ENCODE results near the gene QDPR. TPM values are rescaled to one million over a fixed set of nuclear protein-coding genes. Genes with fewer than 3 reads are reported as not detected.

The QDPR gene
- total RNA-seq, 1 donor from 2014 or later, result 28.6 TPM

DNA sequence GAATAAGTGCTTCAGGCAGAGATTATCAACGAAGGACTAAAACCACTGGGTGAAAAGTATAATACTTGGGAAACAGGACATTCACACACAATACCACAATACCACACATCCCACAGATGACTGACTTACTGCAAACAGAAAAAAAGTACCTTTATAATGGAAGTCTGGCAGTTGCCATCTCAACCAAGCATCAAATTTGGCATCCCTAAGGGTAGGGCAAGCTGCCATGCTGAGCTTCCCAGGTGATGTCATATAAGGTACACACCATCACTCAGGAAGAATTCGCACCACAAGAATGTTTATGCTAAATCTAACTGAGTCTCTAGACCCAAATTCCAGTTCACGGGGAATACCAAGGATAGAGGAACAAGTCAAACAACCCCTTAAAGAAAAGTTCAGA lies 9.1 kb downstream of the QDPR start:
- DNase-seq (ENCODE audit: low read depth), result peak; percentile 39
- Histone ChIP-seq H3K4me3 (ENCODE audit: low read depth, low read length) (no peak overlapping the region), H3K36me3 (ENCODE audit: control insufficient read depth, insufficient read depth, low read length) (no peaks in the 10 kb centered on the region), H3K27me3 (ENCODE audit: control insufficient read depth, insufficient read depth, low read length) (no peaks in the 10 kb centered on the region)
- no peak for TF ChIP-seq CTCF (IDR thresholded peaks at IDR 0.05; ENCODE audit: insufficient read depth, low read length, poor library complexity, severe bottlenecking)

GRCh38 chr4:17500574-17500973 lies 11.3 kb downstream of the QDPR start:
- no peaks in the 10 kb centered on the region for H3K36me3 ChIP-seq (ENCODE audit: control insufficient read depth, insufficient read depth, low read length)
- H3K4me3 ChIP-seq (ENCODE audit: low read depth, low read length), result no peak overlapping the region
- no peak for DNase-seq (ENCODE audit: low read depth)
- TF ChIP-seq CTCF (IDR thresholded peaks at IDR 0.05; ENCODE audit: insufficient read depth, low read length, poor library complexity, severe bottlenecking), result no peak
- H3K27me3 ChIP-seq (ENCODE audit: control insufficient read depth, insufficient read depth, low read length), result no peaks in the 10 kb centered on the region

DNA sequence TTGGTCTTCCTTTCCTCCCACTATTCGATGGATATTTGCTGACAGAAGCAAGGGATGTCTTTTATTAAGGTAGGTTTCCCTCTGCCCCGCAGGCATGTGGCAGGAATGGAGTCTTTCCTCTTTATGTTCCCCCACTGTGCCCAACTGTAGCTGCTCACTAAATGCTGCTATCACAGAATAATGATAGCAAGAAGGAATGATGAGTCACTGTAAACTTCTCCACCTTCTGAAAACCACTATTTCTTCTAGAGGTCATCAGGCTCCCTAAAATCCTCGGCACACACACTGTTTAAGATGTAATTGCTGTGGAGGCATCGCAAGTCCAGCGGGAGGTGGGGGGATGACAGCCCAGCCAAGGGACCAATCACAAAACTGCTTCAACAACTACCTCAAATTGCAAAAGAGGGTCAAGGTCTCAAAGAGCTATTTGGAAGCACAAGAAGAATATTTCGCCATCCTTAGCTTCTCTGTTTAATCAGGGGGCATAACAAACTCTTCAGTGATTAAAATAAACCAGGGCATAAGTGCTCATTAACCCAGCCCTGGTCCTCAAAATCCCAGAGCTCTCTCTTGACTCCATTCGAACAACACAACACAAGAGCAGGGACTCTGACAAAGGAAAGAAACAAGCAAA lies 13.9 kb downstream of the QDPR start:
- DNase-seq (ENCODE audit: low read depth), result no peak
- Histone ChIP-seq H3K36me3 (ENCODE audit: control insufficient read depth, insufficient read depth, low read length) (peaks cover 2% of the 10 kb centered on the region), H3K27me3 (ENCODE audit: control insufficient read depth, insufficient read depth, low read length) (no peaks in the 10 kb centered on the region), H3K4me3 (ENCODE audit: low read depth, low read length) (no peak overlapping the region)
- TF ChIP-seq CTCF (IDR thresholded peaks at IDR 0.05; ENCODE audit: insufficient read depth, low read length, poor library complexity, severe bottlenecking), result no peak

DNA sequence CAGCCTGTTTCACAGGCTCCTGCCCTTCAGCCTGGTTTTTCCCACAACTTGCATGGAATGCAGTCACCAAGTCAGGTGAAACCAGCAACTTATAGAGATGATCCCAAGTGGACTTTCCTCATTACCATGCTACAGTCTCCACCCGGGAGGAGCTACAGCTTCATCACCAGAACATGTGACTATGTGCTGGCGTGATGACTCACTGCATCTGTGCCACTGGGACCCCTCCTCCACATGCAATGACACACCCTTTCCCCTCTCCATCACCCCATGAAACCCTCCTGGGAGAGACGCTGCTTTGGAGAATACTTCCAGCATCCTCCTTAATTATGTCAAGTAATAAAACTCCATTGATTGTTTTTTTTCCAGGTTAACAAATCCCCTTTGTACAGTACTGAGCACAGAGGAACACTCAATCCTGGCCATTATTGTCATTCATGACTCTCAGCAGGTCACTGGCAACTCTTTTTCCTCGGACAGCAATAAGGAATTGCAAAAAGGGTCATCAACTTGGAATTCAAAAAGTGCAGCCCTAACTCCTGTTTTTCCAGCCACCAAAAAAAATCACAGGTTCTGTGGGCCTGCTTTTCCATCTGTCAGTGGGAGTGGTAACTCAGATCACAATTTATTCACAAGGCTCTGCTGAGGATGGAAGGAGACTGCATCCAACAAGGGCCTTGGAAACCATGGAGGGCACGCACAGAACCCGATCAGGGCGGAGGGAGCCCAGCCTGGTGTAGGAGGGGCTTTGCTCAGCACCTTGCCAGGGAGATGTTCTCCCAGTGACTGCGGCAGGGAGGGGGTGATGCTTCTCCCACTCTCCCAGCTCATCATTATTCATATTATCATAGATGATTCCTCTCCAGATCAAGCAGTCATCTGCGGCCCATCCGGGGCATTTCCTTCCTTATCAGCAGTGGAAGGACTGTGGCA lies 17.4 kb downstream of the QDPR start:
- H3K36me3 ChIP-seq (ENCODE audit: control insufficient read depth, insufficient read depth, low read length), result peaks cover 5% of the 10 kb centered on the region
- no peaks in the 10 kb centered on the region for H3K27me3 ChIP-seq (ENCODE audit: control insufficient read depth, insufficient read depth, low read length)
- TF ChIP-seq CTCF (IDR thresholded peaks at IDR 0.05; ENCODE audit: insufficient read depth, low read length, poor library complexity, severe bottlenecking), result no peak
- peak; percentile 77 for DNase-seq (ENCODE audit: low read depth)
- no peak overlapping the region for H3K4me3 ChIP-seq (ENCODE audit: low read depth, low read length)

- no peak for DNase-seq (ENCODE audit: low read depth)
- Histone ChIP-seq H3K36me3 (ENCODE audit: control insufficient read depth, insufficient read depth, low read length) (peaks cover 5% of the 10 kb centered on the region), H3K4me3 (ENCODE audit: low read depth, low read length) (no peak overlapping the region), H3K27me3 (ENCODE audit: control insufficient read depth, insufficient read depth, low read length) (no peaks in the 10 kb centered on the region)
- TF ChIP-seq CTCF (IDR thresholded peaks at IDR 0.05; ENCODE audit: insufficient read depth, low read length, poor library complexity, severe bottlenecking), result no peak
Measured at GRCh38 chr4:17493619-17494018, 18.3 kb downstream of the QDPR start.

Measured in kidney epithelial cell (primary cell).